HCT116 (cell line): ENCODE data around the gene ARHGAP10. TPM values are rescaled to one million over a fixed set of nuclear protein-coding genes. Genes with fewer than 3 reads are reported as not detected.

Source experiments
- ATAC-seq: fragments of 200-7000 bp; cut with Tn5 transposase; 2 replicates; pipeline ENCODE4 v1.9.1; 2020; ENCODE audit warnings: mild to moderate bottlenecking, moderate library complexity
- BruUV-seq: library from RNA; stranded (reverse); fragments of 400-500 nt; replicated peaks from 2 replicates; lab custom pipeline; 2021; lab: Mats Ljungman, UMichigan
- CTCF ChIA-PET: fragments of 300-600 bp; sonication (Branson Sonifier 250); formaldehyde crosslinking; loops from one replicate; lab custom pipeline; 2021; ENCODE audit warnings: antibody characterized with exemption; lab: Charles Lee
- POLR2A ChIA-PET: fragments of 300-600, 350-600 bp; sonication (Branson Sonifier 250); formaldehyde crosslinking; loops from one replicate; lab custom pipeline; 2021; ENCODE audit warnings: antibody characterized with exemption; lab: Charles Lee
- RAD21 ChIA-PET, 2 experiments: fragments of 300-600 bp; sonication (Branson Sonifier 250); formaldehyde crosslinking; loops; one replicate each; lab custom pipeline; 2023; ENCODE audit warnings: low total read pairs in 2 of 2; ENCODE audit not compliant: uncharacterized antibody in 2 of 2, unreplicated experiment in 2 of 2, low non-redundant PET in 1 of 2; lab: Charles Lee
- DNase-seq: peaks from one replicate; pipeline ENCODE4 v3.0.0-alpha.2; 2010; ENCODE audit warnings: low read depth, low spot score
- H2AFZ ChIP-seq: fragments of 200-600 bp; shearing (Covaris generic), sonication (generic); 2 replicates; pipeline ENCODE4 v1.6.1; 2017; ENCODE audit warnings: low read depth, mixed run types, mixed read lengths, antibody characterized with exemption, low read length; ENCODE audit not compliant: poor library complexity, severe bottlenecking
- H3K27ac ChIP-seq: 2 replicates; pipeline ENCODE4 v1.5.1; 2012; ENCODE audit warnings: low read depth, low read length
- H3K27me3 ChIP-seq: fragments of 200-600 bp; sonication (generic); 2 replicates; pipeline ENCODE4 v1.6.1; 2016; ENCODE audit warnings: mixed run types, low read length, mixed read lengths; ENCODE audit not compliant: insufficient read depth
- H3K36me3 ChIP-seq, 2 experiments: fragments of 200-500 bp in 1 of 2; fragments of 200-600 bp in 1 of 2; sonication (Bioruptor generic) in 1 of 2; sonication (generic) in 1 of 2; 2 replicates each; pipeline versions ENCODE4 v1.5.1 to v1.6.1; 2014 to 2016; ENCODE audit warnings: low read length in 2 of 2, inconsistent platforms in 1 of 2, mixed read lengths in 1 of 2, mixed run types in 1 of 2; ENCODE audit not compliant: insufficient read depth in 2 of 2, control insufficient read depth in 1 of 2
- H3K4me1 ChIP-seq, 2 experiments: fragments of 200-600 bp in 1 of 2; sonication (generic) in 1 of 2; 2 replicates each; pipeline versions ENCODE4 v1.5.1 to v1.6.1; 2012 to 2017; ENCODE audit warnings: low read length in 2 of 2, inconsistent platforms in 1 of 2, mild to moderate bottlenecking in 1 of 2, mixed read lengths in 1 of 2, mixed run types in 1 of 2, moderate library complexity in 1 of 2; ENCODE audit not compliant: insufficient read depth in 2 of 2, control insufficient read depth in 1 of 2
- H3K4me2 ChIP-seq: fragments of 200-600 bp; sonication (generic); 2 replicates; pipeline ENCODE4 v1.6.1; 2017; ENCODE audit warnings: mixed run types, low read length, mixed read lengths
- H3K4me3 ChIP-seq, 2 experiments: fragments of 200-600 bp in 1 of 2; sonication (generic) in 1 of 2; replicated peaks in 1 of 2; 2 replicates each; pipeline ENCODE4 v1.5.1; 2011 to 2016; ENCODE audit warnings: low read length in 2 of 2, control low read depth in 1 of 2, low read depth in 1 of 2, mild to moderate bottlenecking in 1 of 2, mixed read lengths in 1 of 2, mixed run types in 1 of 2
- H3K79me2 ChIP-seq: fragments of 200-600 bp; sonication (generic); 2 replicates; pipeline ENCODE4 v1.6.1; 2017; ENCODE audit warnings: mild to moderate bottlenecking, mixed run types, low read length, moderate library complexity, mixed read lengths; ENCODE audit not compliant: insufficient read depth
- H3K9ac ChIP-seq: fragments of 200-600 bp; sonication (generic); 2 replicates; pipeline ENCODE4 v1.6.1; 2016; ENCODE audit warnings: low read length, mixed read lengths
- H3K9me2 ChIP-seq: fragments of 200-600 bp; sonication (generic), shearing (Covaris generic); 2 replicates; pipeline ENCODE4 v1.6.1; 2017; ENCODE audit warnings: mixed run types, mild to moderate bottlenecking, moderate library complexity; ENCODE audit not compliant: insufficient read depth
- H3K9me3 ChIP-seq, 2 experiments: fragments of 200-500 bp in 1 of 2; fragments of 200-600 bp in 1 of 2; sonication (Bioruptor generic) in 1 of 2; sonication (generic) in 1 of 2; 2 replicates each; pipeline ENCODE4 v1.6.1; 2014 to 2017; ENCODE audit warnings: low read length in 2 of 2, mixed read lengths in 2 of 2, inconsistent platforms in 1 of 2, low read depth in 1 of 2, mild to moderate bottlenecking in 1 of 2, mixed run types in 1 of 2, moderate library complexity in 1 of 2; ENCODE audit not compliant: control insufficient read depth in 1 of 2, insufficient read depth in 1 of 2
- H4K20me1 ChIP-seq: fragments of 200-600 bp; sonication (generic), shearing (Covaris generic); 2 replicates; pipeline ENCODE4 v1.6.1; 2017; ENCODE audit warnings: mixed run types, mild to moderate bottlenecking, moderate library complexity; ENCODE audit not compliant: insufficient read depth
- CEBPB ChIP-seq: IDR thresholded peaks from 2 replicates; pipeline ENCODE4 v1.6.1; 2012; ENCODE audit warnings: low read depth
- ELF1 ChIP-seq: IDR thresholded peaks from 2 replicates; pipeline ENCODE4 v1.6.1; 2012; ENCODE audit warnings: low read depth, borderline replicate concordance
- EZH2 ChIP-seq: fragments of 200-600 bp; sonication (generic); IDR thresholded peaks from 2 replicates; pipeline ENCODE4 v1.6.1; 2017; ENCODE audit warnings: antibody characterized with exemption, mixed run types
- EZH2phosphoT487 ChIP-seq: fragments of 200-600 bp; IDR thresholded peaks from 2 replicates; pipeline ENCODE4 v1.6.1; 2018; ENCODE audit warnings: antibody characterized with exemption, borderline replicate concordance
- FOSL1 ChIP-seq: IDR thresholded peaks from 2 replicates; pipeline ENCODE4 v1.6.1; 2012; ENCODE audit warnings: low read depth
- MAX ChIP-seq: IDR thresholded peaks from 2 replicates; pipeline ENCODE4 v1.6.1; 2012
- RAD21 ChIP-seq: IDR thresholded peaks from 2 replicates; pipeline ENCODE4 v1.6.1; 2012; ENCODE audit warnings: low read depth, mild to moderate bottlenecking
- REST ChIP-seq: IDR thresholded peaks from 2 replicates; pipeline ENCODE4 v1.6.1; 2012; ENCODE audit warnings: low read depth
- SP1 ChIP-seq: IDR thresholded peaks from 2 replicates; pipeline ENCODE4 v1.6.1; 2012; ENCODE audit warnings: low read depth
- SRF ChIP-seq: IDR thresholded peaks from 2 replicates; pipeline ENCODE4 v1.6.1; 2012; ENCODE audit warnings: low read depth
- TCF7L2 ChIP-seq: IDR thresholded peaks from 2 replicates; pipeline ENCODE4 v1.7.0; 2011; ENCODE audit warnings: borderline replicate concordance, inconsistent platforms; ENCODE audit not compliant: insufficient read depth, insufficient read length; ENCODE audit errors: extremely low read depth
- ZBTB33 ChIP-seq: IDR thresholded peaks from 2 replicates; pipeline ENCODE4 v1.6.1; 2011; ENCODE audit warnings: mild to moderate bottlenecking, low read length, moderate library complexity; ENCODE audit not compliant: insufficient replicate concordance; ENCODE audit errors: extremely low read depth
- ZFX ChIP-seq: fragments of 450-650 bp; IDR thresholded peaks from 2 replicates; pipeline ENCODE4 v1.6.1; 2017
- ZNF274 ChIP-seq: fragments of 200-500 bp; sonication (Bioruptor generic); IDR thresholded peaks from 2 replicates; pipeline ENCODE4 v1.6.1; 2014; ENCODE audit warnings: mild to moderate bottlenecking, low read depth, low read length, inconsistent platforms
- intact Hi-C: fragments of 100-400 bp; cut with micrococcal nuclease; formaldehyde crosslinking; loops from 2 replicates; pipeline ENCODE4 v1.10.0; 2022
- total RNA-seq: library from RNA; stranded (reverse); gene quantifications from one replicate; pipeline ENCODE4 v1.2.1, GENCODE V29; 2021; ENCODE audit not compliant: unreplicated experiment

Gene ARHGAP10
- total RNA-seq, 1 experiment from 2014 or later: 24.7 TPM

- H3K4me1 ChIP-seq: peaks cover 28 to 56% of the 10 kb centered on the region in 2 experiments
- ChIA-PET RAD21 (no interaction called here), CTCF (no interaction called here), POLR2A (no interaction called here)
- no peaks in the 10 kb centered on the region for H3K9me3 ChIP-seq
- no peak overlapping the region for H2AFZ ChIP-seq
- ATAC-seq (0 out of 2 replicates have a peak, but pooled peaks have one; percentile 30), DNase-seq (no peak)
- H3K27me3 ChIP-seq: no peaks in the 10 kb centered on the region
- H3K36me3 ChIP-seq: no peaks in the 10 kb centered on the region
- peaks cover 53% of the 10 kb centered on the region for H3K79me2 ChIP-seq
- H3K4me3 ChIP-seq: no peak overlapping the region
- H3K4me2 ChIP-seq: no peak overlapping the region
- H3K9me2 ChIP-seq: no peaks in the 10 kb centered on the region
- no TSS peak for BruUV-seq
- TF ChIP-seq EZH2: no peak
- TF ChIP-seq ZFX: no peak
- no peak for TF ChIP-seq FOSL1
- no peak for TF ChIP-seq ZNF274
- no peak for TF ChIP-seq TCF7L2
- TF ChIP-seq RAD21: no peak
- no peak for TF ChIP-seq CEBPB
- TF ChIP-seq SRF: no peak
- no peak for TF ChIP-seq ELF1
- no peak for TF ChIP-seq SP1
- TF ChIP-seq ZBTB33: no peak
- no peak for TF ChIP-seq MAX
- TF ChIP-seq REST: no peak
- TF ChIP-seq EZH2phosphoT487: no peak
- intact Hi-C loops: no loop called here
- no peak overlapping the region for H3K9ac ChIP-seq
- H4K20me1 ChIP-seq: peaks cover 2% of the 10 kb centered on the region; the same call in 1 of the 2 replicates
- H3K27ac ChIP-seq: no peak overlapping the region
These were observed 55.3 kb downstream of the ARHGAP10 start for GRCh38 chr4:147787204-147787603.
